ENCODE measurements around the gene JAG1.

Gene JAG1

DNA sequence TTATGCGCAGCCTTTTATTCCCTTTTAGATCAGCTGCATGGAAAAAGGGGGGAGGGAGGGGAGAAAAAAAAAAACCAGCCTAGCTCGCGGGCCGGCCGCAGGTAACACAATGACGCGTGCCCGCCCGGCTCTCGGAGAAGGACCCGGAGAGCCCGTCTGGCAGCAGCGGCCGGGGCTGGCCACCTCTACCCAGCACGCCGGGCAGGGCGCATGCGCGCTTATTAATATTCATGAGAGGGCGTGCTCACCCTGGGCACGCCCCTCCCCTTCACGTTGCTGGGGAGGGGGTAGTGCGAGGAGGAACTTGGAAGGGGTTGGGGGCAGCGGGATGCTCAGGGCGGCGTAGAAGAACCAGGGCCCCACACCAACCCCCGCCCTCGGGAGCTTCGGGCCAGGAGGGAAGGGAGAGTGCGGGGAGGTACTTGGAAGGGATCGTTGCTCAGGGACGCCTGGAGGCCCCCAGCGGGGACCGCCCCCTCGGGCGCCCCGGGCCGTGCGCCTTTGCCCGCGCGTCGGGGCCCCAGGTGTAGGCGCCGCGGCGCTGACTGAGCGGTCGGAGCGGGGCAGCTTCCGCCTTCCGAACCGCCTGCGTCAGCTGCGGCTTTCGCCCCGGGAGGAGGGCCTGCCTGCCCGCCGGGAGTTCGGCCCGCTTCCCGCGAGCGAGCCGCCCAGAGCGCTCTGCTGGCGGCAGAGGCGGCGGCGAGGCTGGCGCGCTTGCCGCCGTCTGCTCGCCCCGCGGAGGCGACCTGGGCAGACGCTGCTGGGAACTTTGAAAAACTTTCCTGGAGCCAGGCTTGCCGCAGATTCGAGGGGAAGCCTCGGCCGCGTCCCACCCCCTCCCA is at the start of gene JAG1:
Gene JAG1 (minus strand): TSS at position 158 of the 842 bp plus-strand sequence. CDS start 469 bp downstream, outside the sequence.
- peak; percentile 96 for DNase-seq

DNA sequence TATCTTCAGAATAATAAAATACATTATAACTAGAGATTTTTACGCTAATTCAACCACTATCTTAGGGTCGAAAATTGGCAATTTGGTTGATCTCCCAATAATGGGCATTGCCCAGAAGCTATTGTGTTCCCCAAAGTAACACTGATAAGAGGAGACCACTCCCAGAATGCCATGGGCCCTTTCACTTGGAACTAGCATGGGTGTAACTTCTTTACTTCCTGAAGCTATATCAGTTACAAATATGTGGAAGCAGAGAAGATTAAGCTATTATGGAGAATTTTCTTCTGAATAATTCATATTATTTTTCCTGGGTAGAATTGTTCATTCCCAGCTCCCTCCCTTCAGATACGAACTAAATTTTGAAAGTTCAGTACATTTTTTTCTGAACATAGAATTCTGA is 48.2 kb upstream of the JAG1 start:
- DNase-seq = no peak

DNA sequence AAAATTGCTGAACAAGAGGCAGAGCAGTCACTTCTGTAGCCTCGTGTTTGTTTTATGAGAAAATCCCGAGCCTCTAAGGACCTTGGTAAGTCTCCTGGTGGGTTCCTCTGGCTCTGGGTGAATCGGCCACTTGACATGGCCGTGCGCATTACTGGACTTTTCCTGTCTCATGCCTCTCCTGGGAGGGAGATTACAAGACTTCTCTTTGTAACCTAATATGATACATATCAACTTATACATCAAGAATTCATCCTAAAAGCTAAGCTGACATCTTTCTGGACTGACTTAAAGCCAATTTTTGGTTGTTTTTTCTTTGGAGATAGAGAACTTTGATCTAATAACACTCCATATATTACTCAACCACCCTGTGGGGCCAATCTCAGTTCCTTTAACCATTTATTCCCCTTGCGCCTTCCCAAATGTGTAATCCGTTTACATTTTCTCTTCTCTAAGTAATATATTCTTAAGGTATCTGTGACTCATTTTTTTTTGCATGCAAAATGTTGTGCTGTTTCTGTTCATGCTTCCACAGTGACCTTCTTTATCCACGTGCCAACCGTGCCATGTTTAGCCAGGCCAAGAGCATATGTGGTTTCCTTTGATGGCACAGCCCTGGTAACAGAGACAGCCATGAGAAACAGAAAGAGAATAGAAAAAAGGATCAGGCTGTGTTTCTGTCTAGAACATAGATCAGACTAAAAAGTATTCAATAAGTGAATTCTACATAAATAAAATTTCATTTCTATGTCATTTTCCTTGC is 47.5 kb upstream of the JAG1 start:
- DNase-seq = no peak

DNA sequence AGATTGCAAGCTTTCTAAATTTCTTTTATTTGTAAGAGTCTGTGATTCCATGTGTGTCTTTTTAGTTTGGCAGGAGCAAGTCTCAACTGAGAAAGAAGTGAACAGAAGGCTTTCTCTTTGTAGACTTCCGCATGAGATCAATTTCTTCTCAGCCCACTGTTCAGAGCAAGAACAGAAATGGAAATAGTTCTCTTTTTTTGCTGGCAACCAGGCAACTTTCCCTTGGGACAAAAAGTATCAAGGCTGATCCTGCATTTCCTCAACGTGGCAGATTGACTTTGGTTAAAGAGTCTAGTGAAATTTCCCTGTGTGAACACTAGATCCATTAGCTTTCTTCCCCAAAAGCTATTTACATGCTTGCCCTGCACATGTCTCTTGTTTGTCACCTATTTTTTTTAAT is 46.8 kb upstream of the JAG1 start:
- DNase-seq = no peak

DNA sequence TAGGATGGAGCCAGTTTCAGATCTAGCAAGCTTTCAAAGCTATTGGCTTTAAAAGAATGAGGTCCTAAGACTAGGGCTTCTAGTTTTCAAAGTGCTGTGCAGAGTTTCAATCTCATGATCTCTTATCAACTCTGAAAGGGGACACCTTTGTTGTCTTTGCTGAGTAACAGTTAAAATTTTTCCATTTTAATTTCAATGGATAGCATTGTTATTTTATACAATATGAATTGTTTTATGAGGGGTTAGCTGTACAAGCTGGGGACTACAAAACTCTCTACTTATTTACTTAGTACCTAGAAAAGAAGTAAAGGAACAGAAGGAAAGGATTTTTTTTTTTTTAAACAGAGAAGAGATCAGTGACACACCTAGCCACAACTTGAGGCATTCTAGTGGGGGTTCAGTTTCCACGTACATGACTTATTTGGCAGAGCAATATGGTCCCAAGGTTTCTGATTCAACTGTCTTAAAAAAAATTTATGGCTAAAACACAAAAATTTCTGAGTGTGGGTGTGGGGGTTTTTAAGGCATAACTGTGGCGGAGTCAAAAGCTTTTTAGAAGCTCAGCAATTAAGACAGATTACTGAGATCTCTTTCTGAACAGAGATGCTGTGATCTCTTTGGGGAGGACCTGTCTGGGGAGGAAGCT is 46.1 kb upstream of the JAG1 start:
- DNase-seq = no peak

DNA sequence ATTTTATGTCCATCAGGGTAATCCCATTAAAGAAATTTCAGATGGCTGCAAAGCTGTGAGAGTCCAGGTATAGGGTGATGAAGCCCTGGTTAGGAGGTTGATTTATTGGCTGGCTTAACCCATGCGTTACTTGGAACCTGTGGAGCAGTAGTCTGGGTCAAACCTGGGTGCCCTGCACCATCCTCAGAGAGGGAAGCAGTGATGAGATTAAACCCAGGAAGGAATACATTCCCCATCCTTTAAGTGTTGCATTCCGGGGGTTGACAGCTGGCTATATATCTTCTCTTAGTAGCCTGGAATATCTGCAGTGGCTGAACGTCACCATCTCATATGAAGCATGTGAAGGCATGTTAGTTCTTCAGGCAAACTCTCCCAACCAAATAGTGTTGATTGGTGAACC is 44.9 kb upstream of the JAG1 start:
- DNase-seq = no peak

DNA sequence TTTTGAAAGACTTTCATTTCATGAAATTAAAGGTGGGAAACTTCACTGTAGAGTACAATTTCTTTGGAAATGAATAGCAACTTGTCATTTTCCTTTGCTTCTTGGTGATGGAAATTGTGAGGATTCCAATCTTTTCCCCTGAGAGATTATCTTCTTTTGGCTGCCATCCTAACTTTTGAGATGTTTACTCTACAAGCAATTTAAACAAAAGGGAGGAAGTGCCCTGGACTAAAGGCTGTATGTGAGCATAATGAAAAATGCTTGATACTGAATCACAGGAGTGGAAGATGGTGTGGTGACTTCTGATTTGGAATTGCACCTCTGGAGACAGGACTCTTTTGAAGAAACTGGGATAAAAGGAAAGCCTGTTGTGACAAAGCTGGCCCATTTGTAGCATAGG is 43.1 kb upstream of the JAG1 start:
- no peak for DNase-seq

DNA sequence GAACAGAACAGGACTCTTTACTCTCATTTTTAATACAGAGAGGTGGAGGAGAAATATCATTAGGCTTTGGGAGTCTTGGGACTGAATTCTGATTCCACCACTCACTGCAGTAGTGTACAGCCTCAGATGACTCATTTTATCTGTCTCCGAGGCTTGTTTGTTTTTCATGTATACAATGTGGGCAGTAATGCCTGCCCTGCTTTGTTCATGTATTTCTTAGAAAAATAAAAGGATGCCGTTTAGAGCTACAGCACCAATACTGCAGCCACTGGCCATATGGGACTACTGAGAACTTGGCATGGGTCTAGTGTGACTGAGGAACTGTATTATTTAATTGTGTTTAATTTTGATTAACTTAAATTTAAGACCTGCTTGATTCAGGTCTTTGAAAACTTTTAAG is 41.2 kb upstream of the JAG1 start:
- DNase-seq = no peak

DNA sequence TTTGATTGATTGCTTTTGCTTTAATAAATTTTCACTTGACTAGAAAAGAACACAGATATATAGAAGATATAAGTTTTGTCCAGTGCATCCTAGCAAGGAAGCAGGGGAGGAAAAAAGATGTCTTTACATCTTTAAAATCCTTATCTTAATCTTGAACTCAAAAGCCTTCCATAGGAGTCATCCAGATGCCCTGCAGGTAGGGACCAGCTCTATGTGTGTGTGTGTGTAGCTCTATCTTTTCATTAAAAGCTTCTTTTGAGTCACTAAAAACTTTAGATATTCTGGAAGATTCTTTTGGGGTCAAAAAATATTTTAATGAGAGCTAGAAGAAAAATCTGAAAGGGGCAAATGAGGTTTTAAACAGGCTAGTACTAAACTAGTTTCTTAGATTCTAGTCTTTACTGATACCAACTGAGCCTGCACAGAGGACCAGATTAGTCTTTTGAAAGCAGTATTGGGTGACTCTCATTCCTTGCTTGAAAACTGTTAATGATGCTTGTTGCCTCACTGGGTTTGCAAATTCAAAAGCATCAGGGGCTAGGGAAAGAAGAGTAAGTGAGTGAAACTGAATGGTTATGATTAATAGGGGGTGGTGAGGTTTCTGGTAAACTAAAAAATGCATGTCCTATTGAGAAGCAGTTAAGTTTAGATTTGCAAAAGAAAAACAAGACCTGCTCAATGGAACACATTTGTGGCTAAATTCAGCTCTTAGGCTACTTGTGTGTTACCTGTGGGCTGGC is 40.6 kb upstream of the JAG1 start:
- DNase-seq = no peak

DNA sequence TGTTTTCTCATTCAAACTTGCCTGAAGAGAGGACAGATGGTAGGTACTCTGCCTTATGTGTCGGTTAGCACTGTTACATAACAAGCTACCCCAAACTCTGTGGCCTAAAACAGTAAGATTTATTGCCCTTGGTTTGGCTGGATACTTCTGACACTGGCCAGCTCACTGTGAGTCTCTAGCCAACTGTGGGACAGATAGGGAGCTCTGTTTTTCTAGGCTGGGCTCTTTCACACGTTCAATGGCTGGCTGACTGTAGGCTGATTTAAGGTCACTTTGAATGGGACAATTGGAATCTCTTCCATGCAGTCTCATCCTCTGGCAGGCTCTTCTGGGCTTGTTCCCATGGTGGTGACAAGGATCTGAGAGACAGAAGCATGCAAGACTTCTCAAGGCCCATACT is 39.4 kb upstream of the JAG1 start:
- DNase-seq = no peak

DNA sequence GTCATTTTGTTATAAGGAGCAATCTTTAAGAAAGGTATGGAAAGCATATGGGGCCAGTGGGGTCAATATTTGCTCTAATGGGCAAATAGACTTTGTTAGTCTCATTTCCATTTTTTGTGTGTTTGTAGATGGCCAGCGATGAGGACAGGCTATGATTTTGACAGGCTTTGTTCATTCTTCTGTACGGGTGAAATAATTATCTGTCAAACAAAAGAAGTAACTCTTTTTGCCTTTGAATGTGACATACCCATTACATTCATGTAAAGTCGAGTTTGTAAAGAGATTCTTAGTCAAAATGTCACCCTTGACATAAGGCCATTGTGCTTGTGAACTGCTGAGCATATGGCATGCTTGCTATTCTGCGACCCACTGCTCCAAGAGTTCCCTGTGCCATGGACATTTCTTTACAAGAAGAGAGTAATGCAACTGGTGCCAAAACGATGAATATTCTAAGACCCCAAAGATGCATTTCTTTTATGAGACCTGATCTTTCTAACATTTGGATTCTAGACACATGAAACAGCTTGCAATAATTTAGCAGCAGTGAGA is 38.2 kb upstream of the JAG1 start:
- no peak for DNase-seq

DNA sequence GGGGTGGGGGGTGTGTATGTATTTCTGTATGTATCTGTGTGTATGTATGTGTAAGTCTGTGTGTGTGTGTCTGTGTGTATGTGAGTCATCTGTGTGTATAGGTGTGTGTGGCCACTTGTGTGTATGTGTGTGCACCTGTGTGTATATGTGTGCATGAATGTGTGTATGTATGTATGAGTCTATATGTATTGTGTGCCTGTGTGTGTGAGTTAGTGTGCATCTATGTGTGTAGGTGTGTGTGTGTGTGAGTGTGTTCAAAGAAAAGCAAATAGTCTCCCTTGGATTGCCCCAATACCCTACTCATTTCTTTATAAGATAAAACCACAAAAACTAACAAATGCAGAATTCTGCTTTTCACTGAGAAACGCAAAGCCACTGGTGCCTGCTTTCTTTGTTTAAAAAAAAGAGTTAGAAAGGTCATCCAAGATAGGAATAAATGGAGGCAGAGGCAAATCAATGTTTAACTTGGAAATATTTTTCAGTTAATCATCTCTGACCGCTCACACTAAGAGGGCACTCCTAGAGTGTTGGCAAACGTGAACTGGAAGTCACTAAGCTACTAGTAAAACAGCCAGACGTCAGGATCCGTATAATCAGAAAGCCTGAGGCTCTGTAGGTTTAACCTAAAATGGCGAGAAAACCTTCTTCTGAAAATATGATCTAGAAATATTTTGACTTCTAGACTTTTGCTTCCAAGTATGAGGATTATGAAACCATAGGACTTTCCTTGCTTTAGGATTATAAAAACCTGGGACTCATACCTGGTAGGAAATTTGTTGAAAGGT is 37.4 kb upstream of the JAG1 start:
- DNase-seq = no peak

DNA sequence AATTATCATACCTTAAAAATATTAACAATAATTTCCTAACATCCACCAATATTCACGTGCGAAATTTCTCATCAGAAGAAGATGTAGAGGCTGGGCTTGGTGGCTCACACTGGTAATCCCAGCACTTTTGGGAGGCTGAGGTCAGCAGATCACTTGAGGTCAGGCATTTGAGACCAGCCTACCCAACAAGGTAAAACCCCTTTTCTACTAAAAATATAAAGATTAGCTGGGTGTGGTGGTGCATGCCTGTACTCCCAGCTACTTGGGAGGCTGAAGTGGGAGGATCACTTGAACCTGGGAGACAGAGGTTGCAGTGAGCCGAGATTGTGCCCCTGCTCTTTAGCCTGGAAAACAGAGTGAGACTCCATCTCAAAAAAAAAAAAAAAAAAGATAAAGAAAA is 36.1 kb upstream of the JAG1 start:
- DNase-seq = no peak

DNA sequence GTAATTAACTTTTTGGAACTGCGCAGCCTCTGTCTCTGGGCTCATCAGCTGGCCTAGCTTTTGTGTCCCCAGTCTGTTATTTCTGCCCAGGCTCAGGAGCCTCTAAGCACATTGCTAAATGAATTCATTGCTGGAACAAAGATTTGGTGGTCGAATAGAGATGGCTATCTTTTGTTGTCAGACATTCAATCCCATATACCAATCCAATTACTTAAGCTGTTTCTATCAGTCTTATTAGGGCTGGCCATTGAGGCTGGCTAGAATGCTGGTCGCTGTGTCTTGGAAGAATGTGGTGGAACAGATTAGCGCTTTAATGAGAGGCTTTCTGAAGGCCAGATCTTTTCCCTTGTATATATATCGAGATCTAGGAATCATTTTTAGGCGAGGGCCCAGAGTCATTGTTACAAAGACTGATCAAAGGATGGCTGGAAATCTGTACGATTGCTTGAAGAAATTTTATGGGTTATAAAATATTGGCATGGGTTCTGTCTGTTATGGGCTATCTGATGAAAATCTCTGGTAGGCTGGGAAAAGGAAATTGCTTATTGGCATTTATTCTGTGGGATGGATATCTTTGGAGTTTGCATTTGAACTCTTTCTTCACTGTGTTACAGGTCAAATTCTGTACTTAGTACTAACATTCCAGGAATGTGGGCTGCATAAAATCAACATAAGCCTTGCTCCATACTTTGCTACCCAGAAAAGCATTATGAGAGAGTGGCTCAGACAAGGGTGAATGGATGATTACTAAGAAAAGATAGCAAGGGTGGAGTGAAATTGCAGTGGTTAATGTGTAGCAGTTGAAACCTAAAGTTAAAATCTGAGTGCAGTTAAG is 34.8 kb upstream of the JAG1 start:
- DNase-seq = no peak

DNA sequence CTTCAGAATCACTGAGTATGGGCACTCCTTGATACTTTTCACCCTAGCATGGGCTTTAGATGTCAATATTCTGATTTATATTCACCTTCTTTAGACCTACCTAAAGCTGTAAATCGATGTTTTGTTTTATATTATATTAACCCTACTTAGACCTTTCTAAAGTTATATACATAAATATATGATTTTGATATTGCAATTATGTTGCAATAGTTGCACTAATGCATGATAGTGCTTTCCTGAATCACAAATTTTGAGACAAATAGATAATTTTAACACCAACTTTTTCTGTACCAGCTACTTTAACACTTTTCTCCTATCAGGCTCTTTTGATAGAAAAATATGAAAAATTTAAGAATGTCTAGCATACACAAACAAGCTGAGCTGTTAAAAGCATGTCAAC is 34.0 kb upstream of the JAG1 start:
- no peak for DNase-seq

DNA sequence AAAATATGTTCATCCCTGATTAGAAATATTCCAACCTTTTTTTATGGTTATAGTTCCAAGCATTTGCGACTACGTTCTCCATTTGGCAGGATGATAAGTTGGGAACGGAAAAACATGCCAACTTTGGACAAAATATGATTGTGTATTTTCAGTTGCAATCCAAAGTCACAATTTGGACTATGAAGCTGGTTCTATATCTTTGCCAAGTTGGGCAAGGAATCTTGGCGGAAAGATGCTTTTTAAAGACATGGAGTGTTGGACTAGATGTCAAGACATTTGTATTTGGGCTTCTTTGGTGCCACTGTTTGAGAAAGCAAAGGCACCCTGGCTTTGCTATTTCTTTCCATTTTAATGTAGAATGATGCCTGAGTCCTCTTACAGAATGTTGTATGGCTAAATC is 33.3 kb upstream of the JAG1 start:
- DNase-seq = no peak

DNA sequence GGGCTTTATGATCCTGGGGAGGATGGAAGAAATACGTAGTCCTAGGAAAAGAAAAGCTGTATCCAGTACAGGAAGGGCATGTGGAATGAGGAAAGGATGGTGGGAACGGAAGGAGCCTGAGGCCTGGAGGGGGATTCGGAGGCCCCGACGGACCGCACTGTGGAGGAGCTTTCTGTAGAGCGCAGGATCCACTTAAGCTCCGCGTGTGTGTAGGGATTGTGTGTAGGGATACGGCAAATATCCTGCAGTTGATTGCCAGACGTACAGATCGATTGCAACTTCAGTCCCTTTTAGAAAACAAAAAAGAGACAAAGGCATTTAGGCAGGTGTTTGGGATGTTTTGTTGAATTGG is 32.6 kb upstream of the JAG1 start:
- DNase-seq = no peak

DNA sequence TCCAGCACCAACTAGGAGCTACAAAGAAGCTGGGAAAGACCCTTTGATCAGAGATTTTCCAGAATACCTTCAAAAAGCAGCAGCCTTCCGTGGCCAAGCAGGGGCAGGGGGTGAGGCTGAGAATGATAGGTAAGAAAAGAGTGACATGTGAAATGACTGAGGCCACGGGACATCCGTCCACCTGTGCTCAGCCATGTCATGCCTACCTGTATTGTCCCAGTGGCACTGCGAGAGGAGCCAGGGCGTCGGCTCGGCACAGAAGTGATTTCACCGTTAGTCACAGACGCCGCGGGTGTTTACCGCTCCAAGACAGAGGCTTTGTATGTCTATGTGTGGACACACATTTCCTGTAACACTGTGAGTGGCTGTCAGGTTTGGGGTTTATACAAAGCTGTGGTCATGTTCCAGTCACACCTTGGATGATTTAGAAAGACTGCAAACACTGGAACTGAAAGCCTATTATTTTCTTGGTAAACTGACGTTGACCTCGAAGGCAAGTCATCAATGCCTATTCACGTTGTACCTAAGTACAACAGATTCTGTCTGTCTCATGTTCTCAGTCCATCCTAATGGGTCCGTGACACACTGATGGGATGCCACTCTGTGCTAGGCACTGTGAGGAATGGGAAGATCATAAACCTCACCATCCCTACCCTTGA is 32.1 kb upstream of the JAG1 start:
- no peak for DNase-seq

DNA sequence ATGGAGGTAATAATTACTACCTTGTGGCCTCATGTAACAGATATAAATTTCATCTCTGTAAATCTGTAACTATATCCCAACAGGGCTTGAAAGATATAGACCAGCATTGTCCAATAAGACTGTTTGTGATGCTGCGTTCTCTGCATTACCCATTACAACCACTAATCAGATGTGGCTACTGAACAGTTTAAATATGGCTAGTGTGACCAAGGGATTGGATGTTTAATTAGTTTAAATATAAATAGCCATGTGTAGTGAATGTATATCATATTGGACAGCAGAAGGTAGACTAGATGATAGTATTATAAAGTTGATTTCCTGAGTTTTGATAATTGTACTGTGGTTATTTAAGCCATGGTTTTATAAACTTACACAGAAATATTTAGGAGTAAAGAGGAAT is 27.8 kb upstream of the JAG1 start:
- DNase-seq = no peak

DNA sequence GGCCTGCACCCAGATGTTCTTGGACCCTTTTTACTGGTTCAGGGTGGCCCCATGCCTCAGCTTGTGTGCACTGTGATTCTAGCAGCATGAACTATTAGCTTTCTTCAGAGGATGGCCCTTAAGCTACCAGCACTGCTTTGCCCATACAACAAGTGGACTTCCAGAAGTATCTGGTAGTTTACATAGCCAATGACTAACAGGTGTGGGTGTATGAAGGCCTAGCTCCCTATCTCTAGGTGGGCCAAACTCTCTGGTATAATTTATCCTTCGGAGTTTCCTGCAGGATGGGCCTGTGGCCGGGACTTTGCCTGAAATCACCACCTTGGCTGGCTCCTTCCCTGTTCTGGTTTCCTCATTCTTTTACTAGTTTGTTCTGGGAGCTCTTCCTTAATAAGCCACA is 26.1 kb upstream of the JAG1 start:
- DNase-seq = no peak

DNA sequence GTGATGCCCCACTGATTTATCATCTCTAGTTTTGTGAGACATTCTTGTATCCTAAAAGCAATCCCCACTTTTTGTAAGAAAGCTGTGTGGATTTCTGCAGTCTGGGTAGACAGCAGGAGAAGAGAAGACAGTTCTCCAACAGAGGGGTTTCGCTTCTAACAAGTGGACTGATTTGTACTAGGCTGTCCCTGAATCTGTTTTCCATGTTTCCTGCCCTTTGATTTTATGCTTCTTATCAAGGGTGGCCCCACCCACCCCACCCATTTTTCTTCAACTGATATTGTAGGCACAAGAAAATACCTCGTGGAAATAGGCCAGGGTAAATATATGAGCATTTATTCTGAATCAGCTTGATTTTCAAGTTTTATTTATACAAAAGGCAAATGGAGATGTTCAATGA is 25.7 kb upstream of the JAG1 start:
- no peak for DNase-seq

Measured in hematopoietic multipotent progenitor cell treated with erythropoietin and hydrocortisone succinate and interleukin-3 and kit ligand, for 6 days (in vitro differentiated cells).